Neural progenitor cell (in vitro differentiated cells): Measurements from ENCODE around the gene PAX7.

ENCODE experiments used
- EZH2 ChIP-seq: fragments of 200-600 bp; sonication (generic); IDR thresholded peaks from 2 replicates; pipeline ENCODE4 v1.6.1; 2017; ENCODE audit warnings: antibody characterized with exemption, mild to moderate bottlenecking, moderate library complexity
- TF ChIP-seq, protein P1 (sequence below): fragments of 200-600 bp; sonication (generic); IDR thresholded peaks from 2 replicates; pipeline ENCODE4 v1.5.1; 2017; ENCODE audit warnings: antibody characterized with exemption, mild to moderate bottlenecking

DNA sequence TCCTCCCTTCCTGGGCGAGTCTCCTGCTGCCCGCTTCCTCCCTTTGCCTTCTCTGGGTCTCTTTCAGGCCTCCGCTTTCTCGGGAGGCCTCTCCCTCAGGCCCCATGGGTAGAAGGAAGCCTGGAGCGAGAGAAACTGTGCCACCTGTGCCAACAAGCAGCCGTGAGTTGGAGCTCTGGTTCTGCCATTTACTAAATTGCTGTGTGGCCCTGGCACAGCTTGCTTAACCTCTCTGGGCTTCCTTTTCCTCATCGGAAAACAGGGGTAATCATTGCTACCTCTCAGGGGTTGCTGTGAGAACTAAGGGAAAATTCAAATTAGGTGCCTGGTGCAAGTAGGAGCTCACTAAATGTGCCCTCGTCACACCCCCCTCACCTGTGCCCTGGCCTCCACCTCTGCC, 80.4 kb downstream of the PAX7 start:
- TF ChIP-seq, protein P1, sequence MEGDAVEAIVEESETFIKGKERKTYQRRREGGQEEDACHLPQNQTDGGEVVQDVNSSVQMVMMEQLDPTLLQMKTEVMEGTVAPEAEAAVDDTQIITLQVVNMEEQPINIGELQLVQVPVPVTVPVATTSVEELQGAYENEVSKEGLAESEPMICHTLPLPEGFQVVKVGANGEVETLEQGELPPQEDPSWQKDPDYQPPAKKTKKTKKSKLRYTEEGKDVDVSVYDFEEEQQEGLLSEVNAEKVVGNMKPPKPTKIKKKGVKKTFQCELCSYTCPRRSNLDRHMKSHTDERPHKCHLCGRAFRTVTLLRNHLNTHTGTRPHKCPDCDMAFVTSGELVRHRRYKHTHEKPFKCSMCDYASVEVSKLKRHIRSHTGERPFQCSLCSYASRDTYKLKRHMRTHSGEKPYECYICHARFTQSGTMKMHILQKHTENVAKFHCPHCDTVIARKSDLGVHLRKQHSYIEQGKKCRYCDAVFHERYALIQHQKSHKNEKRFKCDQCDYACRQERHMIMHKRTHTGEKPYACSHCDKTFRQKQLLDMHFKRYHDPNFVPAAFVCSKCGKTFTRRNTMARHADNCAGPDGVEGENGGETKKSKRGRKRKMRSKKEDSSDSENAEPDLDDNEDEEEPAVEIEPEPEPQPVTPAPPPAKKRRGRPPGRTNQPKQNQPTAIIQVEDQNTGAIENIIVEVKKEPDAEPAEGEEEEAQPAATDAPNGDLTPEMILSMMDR = no peak
- no peak for TF ChIP-seq EZH2
